Ureter (tissue), 1 donor: ENCODE data around the gene AGBL4. TPM values are rescaled to one million over a fixed set of nuclear protein-coding genes. Genes with fewer than 3 reads are reported as not detected.

ENCODE experiments used
- DNase-seq: peaks from one replicate; pipeline ENCODE4 v3.0.0-alpha.2; 2020; ENCODE audit warnings: low spot score
- total RNA-seq: library from RNA; stranded (reverse); gene quantifications from one replicate; pipeline ENCODE4 v1.2.4, GENCODE V29; 2023
- donor health status: DM: yes; HTN: yes; CAD: no.

The AGBL4 gene
- total RNA-seq, 1 donor from 2014 or later, result 0.21 TPM

DNA sequence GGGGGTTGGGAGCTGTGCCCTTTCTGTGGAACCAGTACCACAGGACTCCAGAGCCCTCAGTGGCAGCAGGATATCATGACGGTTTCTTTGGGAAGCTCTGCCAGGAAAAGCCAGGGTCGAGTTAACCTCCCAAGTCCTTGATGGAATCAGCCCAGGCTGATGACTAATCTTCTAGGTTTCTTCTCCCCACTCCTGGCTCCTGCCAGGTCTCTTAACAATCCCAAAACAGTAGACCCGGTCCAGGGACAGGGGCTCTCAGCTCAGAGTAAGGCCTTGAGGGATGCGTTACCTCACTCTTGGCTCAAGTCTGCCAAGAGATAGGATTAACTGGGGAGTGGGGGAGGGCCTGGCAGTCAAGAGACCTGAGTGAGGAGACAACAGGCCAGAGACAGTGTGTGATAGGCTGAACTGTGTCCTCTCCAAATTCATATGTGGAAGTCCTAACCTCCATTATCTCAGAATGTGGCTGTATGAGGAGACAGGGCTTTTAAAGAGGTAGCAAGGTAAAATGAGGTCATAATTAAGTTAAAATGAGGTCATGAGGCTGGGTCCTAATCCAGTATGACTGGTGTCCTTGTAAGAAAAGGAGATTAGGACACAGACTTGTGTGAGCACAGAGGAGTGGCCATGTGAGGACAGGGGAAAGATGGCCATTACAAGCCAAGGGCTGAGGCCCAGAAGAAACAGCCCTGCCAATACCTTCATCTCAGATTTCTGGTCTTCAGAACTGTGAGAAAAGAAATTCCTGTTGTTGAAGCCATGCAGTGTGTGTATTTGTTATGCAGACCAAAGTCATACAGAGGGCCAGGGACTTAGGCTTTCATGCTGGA lies 1342.1 kb downstream of the AGBL4 start:
- DNase-seq, result no peak

DNA sequence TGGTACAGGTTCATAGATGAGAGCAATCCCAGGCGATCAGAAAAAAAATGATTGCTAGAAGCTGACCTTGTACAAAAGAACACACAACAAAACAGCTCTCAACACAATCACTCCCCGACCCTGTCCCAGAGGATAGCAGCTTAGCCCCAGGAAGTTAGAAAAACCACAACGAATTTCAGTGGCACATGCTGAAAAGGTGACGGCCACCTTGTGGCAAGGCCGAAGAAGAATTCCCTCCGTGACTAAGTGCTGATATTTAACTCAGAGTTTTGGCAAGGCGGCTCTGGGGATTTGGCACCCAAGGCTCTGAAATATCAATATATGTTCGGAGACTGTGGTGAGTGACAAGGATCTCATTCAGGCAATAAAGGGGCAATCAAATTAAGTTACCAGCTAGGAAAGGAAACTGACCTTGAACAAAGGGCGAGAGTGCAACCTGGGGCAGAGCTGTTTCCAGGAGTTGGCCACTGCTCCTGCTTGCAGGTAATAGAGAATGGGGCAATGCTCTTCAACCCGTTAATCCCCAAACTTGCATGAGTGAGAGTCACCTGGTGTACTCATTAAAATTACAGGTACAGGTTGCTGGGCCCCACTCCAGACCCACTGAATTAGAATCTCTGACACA lies 1343.2 kb downstream of the AGBL4 start:
- DNase-seq, result no peak

DNA sequence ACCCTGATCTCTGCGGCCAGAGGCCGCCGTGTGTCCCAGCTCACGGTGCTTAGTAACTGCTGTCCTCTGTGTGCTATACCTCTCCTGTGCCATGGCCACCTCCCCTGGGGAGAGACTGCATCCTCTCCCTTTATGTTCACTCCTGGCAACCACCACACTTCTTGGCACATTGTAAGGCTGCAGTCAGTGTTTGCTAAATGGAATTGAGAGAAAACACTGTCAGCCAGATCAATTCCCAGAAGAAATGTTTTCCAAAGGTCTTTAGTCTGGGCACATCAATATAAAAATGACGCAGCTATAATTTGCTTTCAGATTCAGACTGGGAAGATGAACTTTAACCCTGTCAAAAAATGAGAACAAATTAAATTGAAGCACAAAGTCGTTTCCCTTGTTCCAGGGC lies 1343.9 kb downstream of the AGBL4 start:
- DNase-seq, result no peak

DNA sequence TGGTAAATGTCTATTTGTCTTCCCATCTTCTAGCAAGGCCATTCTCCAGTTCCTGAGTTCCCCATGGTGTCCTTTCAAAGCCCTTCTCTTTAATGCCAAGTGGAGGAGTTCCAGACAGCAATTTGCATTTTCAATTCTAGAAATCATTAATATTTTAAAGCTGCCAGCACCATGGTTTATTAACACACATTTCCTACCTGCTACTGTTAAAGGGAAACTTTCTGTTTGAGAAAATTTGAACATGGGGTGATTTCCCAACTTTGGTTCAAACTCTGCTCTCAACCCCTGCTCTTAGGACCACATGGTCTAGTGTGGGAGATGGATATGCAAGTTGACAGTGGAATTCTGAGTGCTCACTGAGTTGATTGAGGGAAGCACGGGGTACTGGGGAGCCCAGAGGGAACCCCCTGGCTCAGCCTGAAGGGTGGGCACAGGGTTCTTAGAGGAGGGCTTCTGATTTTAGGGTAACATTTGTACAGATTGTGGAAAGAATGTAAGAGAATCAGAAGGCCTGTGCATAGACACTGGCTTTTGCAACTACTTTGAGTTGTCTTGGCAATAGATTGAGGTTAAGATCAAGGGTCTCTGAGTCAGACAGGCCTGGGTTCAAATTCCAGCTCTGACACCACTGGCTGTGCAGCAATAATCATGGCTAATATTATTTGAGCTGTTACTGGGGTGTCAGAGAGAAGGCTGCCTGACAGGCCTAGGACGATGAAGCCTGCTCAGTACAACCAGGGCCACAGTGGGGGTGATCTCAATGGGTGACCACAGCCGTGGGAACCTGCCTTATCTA lies 1344.8 kb downstream of the AGBL4 start:
- DNase-seq, result no peak

DNA sequence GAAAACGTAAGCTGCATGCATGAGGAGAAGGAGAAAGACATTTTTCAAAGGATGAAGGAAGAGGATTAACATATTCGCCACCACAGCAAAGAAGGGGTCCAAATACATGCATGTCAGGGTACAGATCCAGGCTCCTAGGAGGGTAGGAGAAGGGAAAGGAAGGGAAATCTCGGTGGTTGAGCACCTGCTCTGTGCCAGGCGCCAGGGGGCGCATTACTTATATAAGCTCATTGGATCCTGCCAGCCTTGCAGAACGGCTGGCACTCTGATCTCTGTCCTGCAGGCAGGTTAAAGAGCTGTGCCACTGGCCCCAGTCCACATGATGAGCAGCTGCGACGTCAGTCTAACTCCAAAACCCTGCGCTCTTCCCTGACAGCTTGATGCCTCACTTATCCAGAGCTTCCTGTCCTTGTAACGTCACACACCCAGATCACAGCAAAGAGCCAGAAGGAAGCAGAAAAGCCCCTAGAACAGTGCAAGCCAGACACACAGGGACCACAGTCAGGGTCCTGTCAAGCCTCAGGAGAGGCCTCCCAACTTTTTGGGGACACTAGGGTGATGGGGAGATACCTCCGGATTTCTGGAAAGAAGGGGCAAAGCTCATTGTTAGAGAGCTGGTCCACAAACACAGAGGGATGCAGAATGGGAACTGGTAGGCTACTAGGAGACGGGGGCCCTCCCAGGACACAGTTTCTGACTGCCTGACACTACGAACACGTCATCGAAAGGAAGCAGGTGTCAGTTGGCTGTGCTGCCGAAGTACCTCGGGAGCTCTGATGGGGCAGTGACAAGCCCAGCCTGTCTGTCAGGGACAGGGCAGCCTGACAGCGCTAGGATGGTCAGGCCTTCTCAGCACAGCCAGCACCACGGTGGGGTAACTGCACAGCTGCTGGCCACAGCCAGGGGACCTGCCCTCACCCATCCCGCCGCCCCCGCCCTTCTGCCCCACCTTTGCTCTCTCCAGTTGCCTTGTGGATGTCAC lies 1346.2 kb downstream of the AGBL4 start:
- peak; percentile 73 for DNase-seq

DNA sequence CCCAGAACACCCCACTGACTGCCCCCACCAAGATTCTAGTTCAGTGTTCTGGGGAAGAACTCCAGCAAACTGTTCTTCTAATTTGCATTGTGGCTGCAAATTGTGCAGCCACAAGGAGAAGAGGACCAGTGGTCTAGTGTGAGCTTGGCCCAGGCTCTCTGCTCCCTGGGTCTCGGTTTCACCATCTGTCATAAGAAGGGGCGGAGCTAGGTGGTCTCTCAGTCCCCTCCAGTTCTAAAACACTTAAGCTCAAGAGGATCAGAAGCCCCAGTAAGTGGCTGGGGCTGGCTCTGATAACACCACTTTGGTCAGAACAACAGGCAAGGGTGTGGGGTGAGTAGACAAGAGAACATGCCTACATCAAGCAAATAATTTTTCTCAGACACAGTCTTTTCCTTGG lies 1346.9 kb downstream of the AGBL4 start:
- DNase-seq, result no peak

DNA sequence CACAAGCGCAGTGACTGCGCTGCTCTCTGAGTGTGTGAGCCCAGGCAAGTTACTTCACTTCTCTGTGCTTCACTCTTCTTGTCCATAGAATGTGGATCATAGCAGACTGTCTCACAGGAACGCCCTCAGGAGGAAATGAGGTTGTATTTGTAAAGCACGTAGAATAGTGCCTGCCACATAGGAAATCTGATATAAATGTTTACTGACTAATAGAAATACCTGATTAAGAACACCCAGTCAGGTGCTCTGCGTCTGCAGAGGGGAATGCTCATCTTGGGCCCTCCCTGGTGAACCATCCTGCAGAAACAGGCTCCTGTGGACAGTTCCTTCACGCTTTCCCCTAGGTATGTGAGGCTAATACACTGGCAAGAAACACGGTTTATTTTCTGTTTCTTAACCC lies 1347.4 kb downstream of the AGBL4 start:
- no peak for DNase-seq

DNA sequence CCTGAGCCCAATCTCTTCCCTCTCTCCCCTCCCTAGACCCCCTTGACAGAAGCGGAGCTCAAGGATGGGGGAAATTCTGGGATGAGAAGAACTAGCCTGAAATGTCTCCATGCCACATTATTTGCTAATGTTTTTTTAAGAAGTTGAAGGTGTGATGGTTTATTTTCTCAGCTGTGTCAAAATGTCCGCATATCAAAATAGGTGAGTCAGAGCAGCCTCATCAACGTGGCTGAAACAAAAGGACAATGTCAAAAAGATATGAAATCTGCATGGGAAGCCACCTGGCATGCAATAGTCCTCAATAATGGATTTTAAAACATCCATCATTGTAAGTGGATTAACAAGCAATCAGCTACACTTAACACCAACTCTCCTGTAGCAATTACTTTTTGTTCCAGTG lies 1348.5 kb downstream of the AGBL4 start:
- no peak for DNase-seq

DNA sequence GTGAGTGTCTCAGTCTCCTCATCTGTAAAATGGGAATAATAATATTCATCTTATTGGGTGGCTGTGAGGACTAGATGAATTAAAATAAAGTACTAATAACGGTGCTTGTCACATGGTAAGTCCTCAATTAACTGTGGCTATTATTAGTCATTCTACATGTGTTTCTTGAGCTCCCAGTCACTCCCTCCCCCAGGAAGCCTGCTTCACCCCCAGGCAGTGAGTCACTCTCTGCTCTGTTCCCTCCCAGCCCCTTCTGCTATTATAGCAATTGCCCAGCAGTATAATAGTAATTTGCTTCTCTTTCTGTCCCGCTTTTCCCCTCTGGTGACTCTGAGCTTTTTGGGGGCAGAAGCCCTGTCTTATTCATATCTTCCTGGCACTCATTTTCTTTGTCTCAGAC lies 1349.1 kb downstream of the AGBL4 start:
- no peak for DNase-seq

DNA sequence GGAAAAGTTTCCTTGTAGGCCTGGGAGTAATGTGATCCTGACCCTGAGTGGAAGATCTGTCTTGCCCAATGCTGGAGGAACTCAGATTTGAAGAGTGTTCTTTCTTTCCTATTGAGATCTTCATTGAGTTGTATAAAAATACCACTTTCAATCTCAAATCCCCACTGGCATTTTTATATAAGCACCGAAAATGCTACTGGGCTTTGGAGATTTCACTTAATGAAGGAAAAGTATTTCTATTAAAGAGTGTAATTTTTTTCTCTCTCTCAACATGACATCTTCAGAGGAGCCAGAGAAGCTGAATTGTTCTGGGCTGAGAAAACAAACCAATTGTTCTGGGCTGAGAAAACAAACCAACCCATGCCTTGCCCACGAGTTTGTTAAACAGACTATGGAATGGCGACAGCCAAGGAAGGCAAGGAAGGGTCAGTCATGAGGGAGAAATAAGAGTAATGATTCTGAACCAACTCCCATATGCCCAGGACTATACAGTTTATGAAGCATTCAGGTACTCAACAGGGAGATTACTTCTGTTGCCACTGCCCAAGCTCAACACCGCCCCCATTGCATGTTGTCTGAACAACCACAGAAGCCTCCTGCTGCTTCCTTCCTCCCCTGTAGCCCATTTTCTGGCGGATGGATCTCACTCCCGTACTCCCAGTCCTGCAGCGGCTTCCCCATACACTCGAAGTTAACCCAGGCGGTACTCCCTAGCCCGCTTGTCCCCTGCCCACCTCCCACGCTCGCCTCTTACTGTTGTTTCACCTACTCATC lies 1350.2 kb downstream of the AGBL4 start:
- no peak for DNase-seq

DNA sequence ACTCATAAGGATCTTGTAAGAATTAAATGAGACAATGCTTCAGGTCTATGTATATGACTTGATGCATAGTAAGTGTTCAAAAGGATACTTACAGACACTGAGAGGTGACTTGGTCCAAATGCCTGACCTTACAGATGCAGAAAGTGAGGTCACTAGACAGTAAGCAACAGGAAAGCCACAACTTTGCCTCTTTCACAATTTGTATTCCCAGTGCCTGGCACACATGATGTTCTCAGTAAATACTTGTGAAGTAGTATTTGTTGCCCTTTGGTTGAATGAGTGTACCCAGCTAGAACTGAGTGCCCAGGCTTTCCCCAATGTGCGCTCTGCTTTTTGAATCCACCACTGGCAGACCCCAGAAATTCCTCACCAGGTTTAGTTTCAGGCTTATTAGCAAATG lies 1352.2 kb downstream of the AGBL4 start:
- no peak for DNase-seq

DNA sequence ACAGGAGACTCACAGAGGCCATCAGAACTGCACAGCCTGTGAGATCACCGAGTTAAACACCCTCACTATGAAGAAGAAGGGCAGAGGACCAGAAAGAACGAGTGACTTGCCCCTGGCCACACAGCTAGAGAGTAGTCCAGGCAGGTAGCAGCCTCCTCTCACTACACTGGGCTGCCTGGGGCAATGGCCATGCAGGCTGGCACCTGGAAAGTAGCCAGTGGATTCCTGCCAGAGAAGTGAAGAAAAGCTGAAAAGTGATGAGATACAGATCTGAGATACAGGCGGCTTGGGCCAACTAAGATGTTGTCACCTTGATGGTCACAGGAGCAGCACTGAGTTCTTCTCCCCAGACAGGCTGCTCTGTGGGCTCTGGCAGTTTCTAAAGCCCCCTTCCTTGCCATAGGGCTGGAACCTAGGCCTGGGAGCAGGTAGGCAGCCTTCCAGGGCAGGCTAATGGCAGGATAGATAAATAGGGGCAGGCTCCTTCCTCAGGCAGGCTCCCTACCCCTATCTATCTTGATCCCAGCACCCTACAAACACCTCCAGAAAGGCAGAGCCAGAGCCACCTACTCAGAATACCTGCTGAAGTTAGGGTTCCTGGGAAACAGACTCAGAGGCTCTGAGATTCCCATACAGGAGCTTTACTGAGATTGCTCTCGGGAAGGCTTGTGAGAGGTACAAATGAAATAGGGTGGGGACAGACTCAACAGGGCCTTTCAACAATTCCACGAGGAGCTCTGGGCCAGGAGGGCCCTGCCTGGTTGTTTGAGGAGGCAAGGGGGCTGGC lies 1353.3 kb downstream of the AGBL4 start:
- DNase-seq, result no peak

DNA sequence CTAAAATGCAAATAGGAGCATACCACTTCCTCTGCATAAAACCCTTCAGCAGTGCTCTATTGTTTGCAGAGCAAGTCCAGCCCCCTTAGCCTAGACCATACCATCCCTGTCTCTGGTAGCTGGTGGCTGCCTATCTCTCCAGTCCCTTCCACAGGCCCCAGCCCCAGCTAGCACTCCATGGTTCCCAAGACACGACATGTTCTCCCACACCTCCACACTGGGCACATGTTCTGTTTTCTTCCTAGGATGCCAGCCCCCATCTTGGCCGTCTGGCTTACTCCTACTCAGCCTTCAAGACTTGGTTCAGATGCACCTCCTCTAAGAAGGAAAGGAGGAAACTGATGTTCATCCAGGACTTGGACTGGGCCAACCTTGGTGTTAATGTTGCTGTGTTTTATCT lies 1355.4 kb downstream of the AGBL4 start:
- no peak for DNase-seq

DNA sequence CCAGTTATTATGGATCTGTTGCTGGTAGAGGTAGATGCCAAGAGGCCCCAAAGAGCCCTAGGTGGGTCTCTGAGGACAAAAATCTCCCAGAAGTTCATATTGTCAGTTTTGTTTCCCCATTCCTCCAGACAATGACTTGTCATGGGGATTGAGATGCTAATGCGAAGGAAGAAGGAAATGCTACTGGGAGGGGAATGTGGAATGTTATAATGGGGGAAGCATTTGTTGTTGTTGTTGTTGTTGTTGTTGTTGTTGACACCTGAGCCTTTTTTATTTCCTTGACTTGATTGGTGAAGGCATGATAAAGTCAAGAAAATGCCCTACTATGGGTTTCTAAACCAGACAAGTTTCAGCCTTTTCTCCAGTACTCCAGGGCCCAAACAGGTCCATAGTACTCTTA lies 1356.0 kb downstream of the AGBL4 start:
- DNase-seq, result no peak

DNA sequence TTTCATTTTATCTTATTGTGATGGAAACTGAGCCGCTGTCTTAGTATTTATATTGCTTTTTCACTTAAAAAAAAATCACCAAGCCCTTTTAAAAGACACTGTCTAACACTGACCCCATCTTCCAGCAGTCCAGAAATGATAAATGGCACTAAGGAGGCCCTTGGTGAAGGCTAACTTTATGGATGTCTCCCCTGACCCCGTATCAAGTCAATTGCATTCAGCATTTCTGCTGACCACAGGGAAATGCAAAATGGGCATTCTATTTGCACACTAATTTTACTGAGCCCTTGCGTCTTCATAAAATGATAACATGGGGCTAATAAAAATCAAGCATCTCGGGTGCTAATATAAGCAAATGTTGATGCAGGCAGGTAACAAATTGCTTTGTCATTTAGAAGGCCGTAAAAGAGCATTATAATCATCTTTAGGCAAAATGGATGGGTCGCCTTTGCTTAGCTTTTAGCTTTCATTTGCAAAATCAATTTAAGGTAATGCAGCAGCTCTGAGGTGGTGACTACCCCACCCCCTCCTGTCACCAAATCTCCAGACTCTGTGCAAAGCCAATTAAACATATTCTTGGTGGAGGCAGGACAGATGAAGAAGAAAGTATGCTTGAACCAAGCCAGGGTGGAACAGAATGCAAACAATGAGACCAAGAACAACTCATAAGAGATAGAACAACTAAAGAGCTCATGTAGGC lies 1357.9 kb downstream of the AGBL4 start:
- DNase-seq, result no peak

DNA sequence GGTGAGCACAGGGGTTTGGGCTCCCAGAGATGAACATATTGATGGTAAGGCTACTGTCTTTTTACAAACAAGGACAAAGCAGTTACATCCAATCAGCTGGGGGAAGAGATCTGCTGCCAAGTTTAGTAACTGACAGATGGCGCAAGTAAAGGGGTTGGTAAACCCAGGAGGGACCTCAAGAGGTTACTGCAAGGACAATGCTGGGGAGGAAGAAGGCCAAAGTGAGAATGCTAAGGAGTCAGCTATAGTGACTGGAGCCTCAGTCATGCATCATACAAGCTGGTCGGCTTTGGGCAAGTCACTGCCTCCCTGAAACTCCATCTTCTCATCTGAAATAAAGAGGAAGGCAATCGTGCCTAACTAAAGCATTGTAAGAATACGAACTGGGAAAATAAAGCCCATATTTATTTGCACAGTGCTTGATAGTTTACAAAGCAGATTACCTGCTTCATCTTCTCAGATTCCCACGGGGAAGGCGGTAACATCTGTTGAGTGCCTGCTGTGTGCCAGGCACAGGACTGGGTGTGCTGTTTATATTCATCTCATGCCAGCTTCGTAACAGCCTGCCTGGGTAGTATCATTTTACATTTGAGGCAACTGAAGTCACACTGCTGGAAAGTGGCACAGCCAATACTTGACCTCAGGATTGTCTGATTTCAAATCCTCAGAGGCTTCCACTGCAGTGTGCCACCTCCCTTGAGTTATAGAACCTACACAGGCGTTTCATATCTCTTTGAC lies 1361.9 kb downstream of the AGBL4 start:
- DNase-seq, result no peak

DNA sequence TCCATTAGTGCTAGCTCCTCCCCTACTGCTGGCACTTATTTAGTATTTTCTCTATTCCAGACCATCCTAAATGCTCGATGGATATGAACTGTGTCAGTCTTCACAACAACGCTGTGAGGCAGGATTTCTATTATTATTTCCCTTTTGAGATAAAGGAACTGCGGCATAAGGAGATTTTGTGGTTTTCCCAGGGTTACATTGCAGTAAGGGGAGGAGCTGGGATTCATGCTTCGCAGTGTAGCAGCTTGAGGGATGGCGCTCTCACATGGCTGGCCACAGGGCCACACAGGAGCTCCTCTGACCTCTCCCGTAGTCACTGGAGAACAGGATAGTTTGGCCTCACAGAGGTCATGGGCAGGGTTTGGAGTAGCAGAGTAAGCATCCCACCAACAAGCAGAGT lies 1364.0 kb downstream of the AGBL4 start:
- no peak for DNase-seq

DNA sequence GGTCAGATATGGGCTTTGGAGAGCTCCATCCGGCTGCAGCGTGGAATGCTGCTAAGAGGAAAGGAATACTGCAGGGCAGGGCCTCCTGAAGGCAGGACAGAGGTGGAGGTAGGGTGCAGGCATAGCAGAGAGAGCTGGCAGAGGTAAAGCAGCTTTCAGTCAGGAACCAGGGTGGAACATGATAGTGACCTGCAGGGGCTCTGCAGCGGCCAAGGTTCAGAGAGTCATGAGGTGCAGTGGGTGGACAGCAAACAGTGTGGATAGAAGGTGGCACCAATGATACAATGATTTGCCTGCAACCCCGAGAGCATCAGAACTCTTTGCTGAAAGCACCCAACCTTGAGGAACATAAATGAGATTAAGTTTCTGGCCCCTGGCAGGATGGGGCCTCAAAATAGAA lies 1366.3 kb downstream of the AGBL4 start:
- DNase-seq, result no peak
